ENCODE measurements around the gene ANO10.

GRCh38 chr3:43453981-43454380 is 167.8 kb downstream of the ANO10 start:
- TF ChIP-seq CTCF (IDR thresholded peaks at IDR 0.05; ENCODE audit: extremely low read depth in 1 of 2, insufficient read depth in 1 of 2, low read depth in 1 of 2, low read length in 2 of 2) (no peak), MYC (IDR thresholded peaks at IDR 0.05; ENCODE audit: low read depth, low read length) (no peak), POLR2A (IDR thresholded peaks at IDR 0.05; ENCODE audit: low read depth, low read length) (no peak), GATA2 (IDR thresholded peaks at IDR 0.05; ENCODE audit: insufficient read depth, insufficient read length, low read depth, low read length) (no peak), FOS (IDR thresholded peaks at IDR 0.05; ENCODE audit: borderline replicate concordance, insufficient read depth, low read length) (no peak), MAX (IDR thresholded peaks at IDR 0.05; ENCODE audit: insufficient read depth, insufficient read length) (no peak), POLR2AphosphoS5 (IDR thresholded peaks at IDR 0.05; ENCODE audit: insufficient read depth, low read depth, low read length) (no peak), EZH2 (IDR thresholded peaks at IDR 0.05; ENCODE audit: borderline replicate concordance, low read depth, low read length, severe bottlenecking) (no peak)
